K562 (cell line): ENCODE data around the gene SUMO3. TPM values are rescaled to one million over a fixed set of nuclear protein-coding genes. Genes with fewer than 3 reads are reported as not detected.

Experiments
- ATAC-seq: fragments of 200-7000 bp; cut with Tn5 transposase; 3 replicates; pipeline ENCODE4 v1.9.1; 2020; ENCODE audit warnings: moderate library complexity
- BruUV-seq: library from RNA; stranded (reverse); fragments of 400-500 nt; replicated peaks from 2 replicates; lab custom pipeline; 2021; lab: Mats Ljungman, UMichigan
- CTCF ChIA-PET: fragments of 300-600 bp; formaldehyde crosslinking; extraction: SDS; loops from one replicate; lab custom pipeline; 2021; ENCODE audit warnings: low intra/inter-chr PET ratio; lab: Yijun Ruan, JAX
- POLR2A ChIA-PET: fragments of 300-600, 350-650 bp; sonication (Branson Sonifier 250); formaldehyde crosslinking; extraction: SDS; loops from one replicate; lab custom pipeline; 2021; ENCODE audit warnings: antibody characterized with exemption, inconsistent platforms; lab: Yijun Ruan, JAX
- DNase-seq, 4 experiments: peaks; one replicate each; pipeline versions ENCODE4 v3.0.0 to v3.0.0-alpha.2; 2011 to 2018; ENCODE audit warnings: low spot score in 3 of 4, mixed read lengths in 3 of 4; ENCODE audit errors: extremely low read depth in 1 of 4
- FAIRE-seq: peaks from 2 replicates; lab custom pipeline; 2011; peaks lifted over from hg19 to GRCh38; lab: Jason Lieb, UNC
- H2AFZ ChIP-seq: 2 replicates; pipeline ENCODE4 v1.6.0; 2011; ENCODE audit warnings: low read depth, low read length, control low read depth, inconsistent platforms
- H3K27ac ChIP-seq: fragments of 200-600 bp; 3 replicates; pipeline ENCODE4 v1.8.0; 2011; ENCODE audit warnings: low read depth, mild to moderate bottlenecking, control low read depth, inconsistent platforms, low read length, moderate library complexity, mixed read lengths; ENCODE audit errors: extremely low read depth
- H3K27me3 ChIP-seq, 2 experiments: fragments of 300-600 bp in 1 of 2; 2 replicates in 1 of 2; 3 replicates in 1 of 2; pipeline versions ENCODE4 v1.6.0 to v1.8.0; 2011; ENCODE audit warnings: inconsistent platforms in 2 of 2, low read length in 2 of 2, mild to moderate bottlenecking in 1 of 2, mixed read lengths in 1 of 2, moderate library complexity in 1 of 2; ENCODE audit not compliant: control insufficient read depth in 2 of 2, insufficient read depth in 2 of 2
- H3K36me3 ChIP-seq: fragments of 300-600 bp; 3 replicates; pipeline ENCODE4 v1.8.0; 2011; ENCODE audit warnings: mild to moderate bottlenecking, low read length, inconsistent platforms; ENCODE audit not compliant: control insufficient read depth, insufficient read depth
- H3K4me1 ChIP-seq, 2 experiments: fragments of 200-600 bp in 1 of 2; replicated peaks in 1 of 2; 2 replicates in 1 of 2; 3 replicates in 1 of 2; pipeline versions ENCODE4 v1.5.1 to v1.8.0; 2011; ENCODE audit warnings: inconsistent platforms in 2 of 2, low read length in 2 of 2, mild to moderate bottlenecking in 1 of 2, mixed read lengths in 1 of 2, moderate library complexity in 1 of 2; ENCODE audit not compliant: control insufficient read depth in 2 of 2, insufficient read depth in 2 of 2
- H3K4me2 ChIP-seq: 2 replicates; pipeline ENCODE4 v1.6.1; 2011; ENCODE audit warnings: low read length, control low read depth, inconsistent platforms, mixed read lengths; ENCODE audit not compliant: insufficient read depth
- H3K4me3 ChIP-seq: fragments of 200-600 bp; sonication (generic), shearing (Covaris generic); 2 replicates; pipeline ENCODE4 v1.5.1; 2016; ENCODE audit warnings: control low read depth, inconsistent platforms
- H3K79me2 ChIP-seq: fragments of 200-600 bp; 3 replicates; pipeline ENCODE4 v1.8.0; 2011; ENCODE audit warnings: low read length, inconsistent platforms; ENCODE audit not compliant: control insufficient read depth, insufficient read depth
- H3K9ac ChIP-seq, 2 experiments: 2 replicates each; pipeline versions ENCODE4 v1.6.0 to v1.6.1; 2011; ENCODE audit warnings: low read depth in 2 of 2, low read length in 2 of 2, control low read depth in 1 of 2, inconsistent platforms in 1 of 2, mild to moderate bottlenecking in 1 of 2, mixed read lengths in 1 of 2; ENCODE audit not compliant: insufficient read depth in 1 of 2
- H3K9me1 ChIP-seq: one replicate; pipeline ENCODE4 v1.6.0; 2011; ENCODE audit warnings: inconsistent platforms, mild to moderate bottlenecking, low read length, moderate library complexity; ENCODE audit not compliant: control insufficient read depth, insufficient read depth
- H3K9me3 ChIP-seq: replicated peaks from 2 replicates; pipeline ENCODE4 v1.5.1; 2011; ENCODE audit warnings: low read depth, low read length, inconsistent platforms; ENCODE audit not compliant: control insufficient read depth, insufficient read depth
- H4K20me1 ChIP-seq: replicated peaks from 2 replicates; pipeline ENCODE4 v1.6.1; 2011; ENCODE audit warnings: low read length, inconsistent platforms, mixed read lengths; ENCODE audit not compliant: control insufficient read depth, insufficient read depth
- C11orf30 ChIP-seq: fragments of 450-650 bp; IDR thresholded peaks from 2 replicates; pipeline ENCODE4 v1.6.1; 2016; ENCODE audit warnings: low read depth, mild to moderate bottlenecking
- CREBBP ChIP-seq: IDR thresholded peaks from one replicate; pipeline ENCODE4 v1.6.1; 2012; ENCODE audit warnings: low read depth, mild to moderate bottlenecking, control low read depth, inconsistent platforms, low read length
- EP400 ChIP-seq: fragments of 450-650 bp; IDR thresholded peaks from 2 replicates; pipeline ENCODE4 v1.6.1; 2017; ENCODE audit warnings: antibody characterized with exemption, mild to moderate bottlenecking, moderate library complexity
- MAFG ChIP-seq: fragments of 450-650 bp; conservative IDR thresholded peaks from 2 replicates; pipeline ENCODE4 v1.6.1; 2016; ENCODE audit warnings: missing genetic modification characterization, missing compliant biosample characterization
- RCOR1 ChIP-seq, 2 experiments: IDR thresholded peaks; 2 replicates each; pipeline ENCODE4 v1.6.1; 2012; ENCODE audit warnings: low read depth in 2 of 2, low read length in 2 of 2, borderline replicate concordance in 1 of 2, improper control_type of control experiment in 1 of 2
- ZNF232 ChIP-seq: sonication (generic); formaldehyde crosslinking; IDR thresholded peaks from 2 replicates; pipeline ENCODE4 v1.8.0; 2022; ENCODE audit warnings: mild to moderate bottlenecking, missing genetic modification reagents
- ZNF316 ChIP-seq: fragments of 450-650 bp; IDR thresholded peaks from 2 replicates; pipeline ENCODE4 v1.6.1; 2016
- WGBS: fragments of 100-300 bp; shearing (Covaris generic); methylation state at CpG from one replicate; pipeline ENCODE4 v1.1.6; 2016; ENCODE audit warnings: low coverage, mixed read lengths; ENCODE audit not compliant: insufficient coverage; ENCODE audit errors: missing lambda C conversion rate; 5-methylcytosine and 5-hydroxymethylcytosine counted together
- in situ Hi-C: fragments of 300-500 bp; cut with MboI; formaldehyde crosslinking; loops from 4 replicates; pipeline ENCODE4 v1.15.0; 2018; ENCODE audit warnings: inconsistent platforms, mixed read lengths
- intact Hi-C: fragments of 100-400 bp; cut with micrococcal nuclease; formaldehyde crosslinking; loops from 2 replicates; pipeline ENCODE4 v1.14.2; 2022
- polyA plus RNA-seq, 8 experiments: library from polyadenylated mRNA; depleted of rRNA in 4 of 8; stranded (reverse) in 5 of 8; unstranded in 3 of 8; fragments of >200 nt; fragmentation: Nextera tagmentation in 2 of 8; fragmentation: Illumina TruSeq in 1 of 8; extraction: Ambion mirVana in 2 of 8; extraction: Trizol in 1 of 8; gene quantifications; 2 replicates each; pipeline versions ENCODE4 v1.2.1 to v1.2.3, GENCODE V29; 2011 to 2014; ENCODE audit warnings: inconsistent platforms in 1 of 8, missing spikeins in 1 of 8
- total RNA-seq, 7 experiments: library from RNA; depleted of rRNA in 6 of 7; stranded (reverse); fragments of >200 nt in 6 of 7; fragmentation: Illumina TruSeq in 2 of 7; extraction: Trizol in 2 of 7; gene quantifications; 2 replicates each; pipeline versions ENCODE4 v1.2.1 to v1.2.3, GENCODE V29; 2011 to 2021; ENCODE audit warnings: low replicate concordance in 1 of 7

The SUMO3 gene
- total and polyA plus RNA-seq, 9 of the 15 experiments (the other 6 are each of a cell fraction or from before 2014, with no cell fraction given) = 13.9 to 143 (median 113) TPM

DNA sequence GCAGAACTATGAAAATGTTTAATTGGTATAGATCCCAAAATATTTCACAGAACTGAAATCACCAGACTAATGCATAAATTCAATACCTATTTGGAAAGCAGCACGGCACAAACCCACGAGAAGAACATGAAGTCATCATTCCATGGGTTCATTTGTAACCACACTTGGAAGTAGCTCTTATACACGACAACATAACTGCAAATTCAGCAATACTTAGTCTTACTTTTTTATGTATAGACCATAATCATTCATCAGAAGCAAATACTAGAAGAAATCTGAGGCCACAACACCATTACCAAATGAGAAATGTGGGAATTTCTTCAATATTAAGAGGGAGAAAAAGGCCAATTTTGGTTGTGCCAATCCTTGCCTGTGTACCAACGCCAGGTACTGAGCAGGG, 12.0 kb downstream of the SUMO3 start:
- POLR2A ChIA-PET = interaction anchor here (1.0 to 1.1 kb wide), 2 partner anchors 10 to 13 kb away, joined by 3 read pairs; no protein-coding TSS in a partner anchor
- WGBS = 86% methylated on average over 4 of the region's 4 CpGs
- ATAC-seq (no peak), FAIRE-seq (no peak), DNase-seq (no peak)
- Histone ChIP-seq H2AFZ (no peak overlapping the region), H4K20me1 (peaks cover 3% of the 10 kb centered on the region; the same call in 1 of the 2 replicates), H3K27ac (no peak overlapping the region), H3K9ac (no peak overlapping the region), H3K27me3 (no peaks in the 10 kb centered on the region), H3K4me2 (no peak overlapping the region), H3K9me3 (no peaks in the 10 kb centered on the region), H3K36me3 (peaks cover 79% of the 10 kb centered on the region), H3K79me2 (peaks cover 36% of the 10 kb centered on the region), H3K4me3 (no peak overlapping the region), H3K9me1 (no peaks in the 10 kb centered on the region), H3K4me1 (peaks cover 17 to 24% of the 10 kb centered on the region in 2 experiments; a peak in 4 of 5 replicates)
- BruUV-seq = no TSS peak
- TF ChIP-seq CREBBP = no peak
- TF ChIP-seq ZNF316 = peak; percentile 80
- peak; percentile 53 for TF ChIP-seq MAFG (tag)
- no peak for TF ChIP-seq RCOR1 (IDR thresholded peaks at IDR 0.05; ENCODE audit: borderline replicate concordance in 1 of 2, low read depth in 2 of 2, low read length in 2 of 2)
- peak; percentile 66 for TF ChIP-seq C11orf30
- in situ Hi-C loops = no loop called here
- CTCF ChIA-PET = no interaction called here
- intact Hi-C loops = no loop called here

GRCh38 chr21:44805226-44805625, 12.6 kb downstream of the SUMO3 start:
- no peak overlapping the region for H3K4me3 ChIP-seq
- no peak overlapping the region for H3K9ac ChIP-seq
- H3K4me2 ChIP-seq = no peak overlapping the region
- H3K9me1 ChIP-seq = no peaks in the 10 kb centered on the region
- H4K20me1 ChIP-seq = peaks cover 8% of the 10 kb centered on the region; the same call in 1 of the 2 replicates
- H3K27ac ChIP-seq = no peak overlapping the region
- BruUV-seq = no TSS peak
- FAIRE-seq (no peak), ATAC-seq (no peak), DNase-seq (no peak)
- peaks cover 36% of the 10 kb centered on the region for H3K79me2 ChIP-seq
- no peaks in the 10 kb centered on the region for H3K9me3 ChIP-seq
- in situ Hi-C loops = no loop called here
- ChIA-PET POLR2A (interaction anchor here (0.7 to 5.5 kb wide), 5 partner anchors 10 to 112 kb away, joined by 3 to 33 read pairs (median 3); partner anchors contain the start of gene SUMO3), CTCF (no interaction called here)
- 91% methylated on average over 4 of the region's 4 CpGs for WGBS
- peaks cover 79% of the 10 kb centered on the region for H3K36me3 ChIP-seq
- intact Hi-C loops = no loop called here
- H2AFZ ChIP-seq = no peak overlapping the region
- no peaks in the 10 kb centered on the region for H3K27me3 ChIP-seq
- peaks cover 21 to 22% of the 10 kb centered on the region in 2 experiments for H3K4me1 ChIP-seq
- TF ChIP-seq EP400 = no peak
- TF ChIP-seq ZNF232 = 0 out of 2 replicates have a peak, but pooled peaks have one; percentile 34
